Activated CD4-positive, alpha-beta memory T cell treated with anti-CD3 and anti-CD28 coated beads for 36 hours (primary cell): ENCODE data around the gene PACSIN3. TPM values are rescaled to one million over a fixed set of nuclear protein-coding genes. Genes with fewer than 3 reads are reported as not detected.
A peak's percentile ranks its signal among the peaks of the same experiment; 100 is the strongest.

Experiments used
- CTCF ChIA-PET: fragments of 350-600 bp; sonication (Branson Sonifier 250); formaldehyde crosslinking; loops from one replicate; lab custom pipeline; 2021; ENCODE audit warnings: antibody characterized with exemption, inconsistent platforms; lab: Charles Lee
- POLR2A ChIA-PET: fragments of 350-600 bp; sonication (Branson Sonifier 250); formaldehyde crosslinking; loops from one replicate; lab custom pipeline; 2021; ENCODE audit warnings: antibody characterized with exemption; lab: Charles Lee
- DNase-seq: peaks from one replicate; pipeline ENCODE4 v3.0.0-alpha.2; 2020
- H3K27ac Mint-ChIP-seq: one replicate; pipeline ENCODE4 v1.8.0; 2021; ENCODE audit warnings: mixed read lengths
- H3K27me3 Mint-ChIP-seq: one replicate; pipeline ENCODE4 v1.8.0; 2021; ENCODE audit warnings: mixed read lengths
- H3K36me3 Mint-ChIP-seq: one replicate; pipeline ENCODE4 v1.8.0; 2021; ENCODE audit warnings: mixed read lengths
- H3K4me1 Mint-ChIP-seq: one replicate; pipeline ENCODE4 v1.8.0; 2021; ENCODE audit warnings: low read depth, mixed read lengths
- H3K4me3 Mint-ChIP-seq: one replicate; pipeline ENCODE4 v1.8.0; 2021; ENCODE audit warnings: mild to moderate bottlenecking, mixed read lengths
- H3K9me3 Mint-ChIP-seq: one replicate; pipeline ENCODE4 v1.8.0; 2021; ENCODE audit warnings: mixed read lengths
- intact Hi-C: fragments of 100-400 bp; cut with micrococcal nuclease; formaldehyde crosslinking; loops from one replicate; pipeline ENCODE4 v1.15.1; 2023
- total RNA-seq, 2 experiments: library from RNA; stranded (reverse); gene quantifications; one replicate each; pipeline ENCODE4 v1.2.3, GENCODE V29; 2021

The PACSIN3 gene
- total RNA-seq: 1 to 10 TPM; 5.3 to 6.0 TPM

- H3K36me3 Mint-ChIP-seq: no peaks in the 10 kb centered on the region
- no peak within 1 kb of the TSS for H3K27ac Mint-ChIP-seq
- peak within 1 kb of the TSS; percentile 68 for H3K4me3 Mint-ChIP-seq
- CTCF ChIA-PET: interaction anchor here (0.7 to 2.1 kb wide), 2 partner anchors 9 to 28 kb away, joined by 3 to 11 read pairs; partner anchors contain the start of gene ARFGAP2
- POLR2A ChIA-PET: interaction anchor here (1.2 to 1.7 kb wide), 2 partner anchors 29 to 63 kb away, joined by 3 to 12 read pairs; partner anchors contain the start of genes ACP2 and DDB2
- peaks cover 9% of the 10 kb centered on the region for H3K4me1 Mint-ChIP-seq
- intact Hi-C loops: loop anchor here (2.0 kb wide), 1 partner anchor 29 kb away; the partner anchor contains the start of gene DDB2
- no peaks in the 10 kb centered on the region for H3K9me3 Mint-ChIP-seq
- DNase-seq: peak; percentile 52
- H3K27me3 Mint-ChIP-seq: peaks cover 23% of the 10 kb centered on the region
These were observed at the start of gene PACSIN3 for GRCh38 chr11:47186076-47186699. TSS of gene PACSIN3 (minus strand) at chr11:47186434. CDS start at chr11:47182727, 3,707 bp downstream.

- Mint-ChIP-seq H3K36me3 (peaks cover 62% of the 10 kb centered on the region), H3K9me3 (no peaks in the 10 kb centered on the region), H3K4me1 (peaks cover 27% of the 10 kb centered on the region), H3K27me3 (no peaks in the 10 kb centered on the region), H3K27ac (peak overlapping the region; percentile 82), H3K4me3 (peak overlapping the region; percentile 30)
- POLR2A ChIA-PET: interaction anchor here (1.0 to 2.3 kb wide), 6 partner anchors 10 to 20 kb away, joined by 3 to 18 read pairs (median 5); partner anchors contain the start of genes ACP2 and DDB2
- CTCF ChIA-PET: interaction anchor here (0.6 to 3.0 kb wide), 6 partner anchors 13 to 271 kb away, joined by 3 to 9 read pairs (median 4); partner anchors contain the start of gene ACP2
- no peak for DNase-seq
- intact Hi-C loops: no loop called here
These were observed 48.9 kb upstream of the PACSIN3 start for GRCh38 chr11:47235163-47235562.

GRCh38 chr11:47234669-47235100 is 48.5 kb upstream of the PACSIN3 start:
- H3K36me3 Mint-ChIP-seq: peaks cover 57% of the 10 kb centered on the region
- H3K4me1 Mint-ChIP-seq: peaks cover 27% of the 10 kb centered on the region
- ChIA-PET POLR2A (interaction anchor here (1.0 to 2.3 kb wide), 6 partner anchors 10 to 20 kb away, joined by 3 to 18 read pairs (median 5); partner anchors contain the start of genes ACP2 and DDB2), CTCF (interaction anchor here (0.9 to 3.0 kb wide), 6 partner anchors 13 to 219 kb away, joined by 3 to 9 read pairs (median 5); partner anchors contain the start of gene ACP2)
- peak overlapping the region; percentile 82 for H3K27ac Mint-ChIP-seq
- H3K4me3 Mint-ChIP-seq: peak overlapping the region; percentile 30
- H3K27me3 Mint-ChIP-seq: no peaks in the 10 kb centered on the region
- H3K9me3 Mint-ChIP-seq: no peaks in the 10 kb centered on the region
- intact Hi-C loops: no loop called here
- peak; percentile 63 for DNase-seq

- H3K4me1 Mint-ChIP-seq: peaks cover 27% of the 10 kb centered on the region
- H3K27me3 Mint-ChIP-seq: no peaks in the 10 kb centered on the region
- intact Hi-C loops: no loop called here
- ChIA-PET CTCF (interaction anchor here (0.8 to 3.0 kb wide), 7 partner anchors 14 to 220 kb away, joined by 3 to 9 read pairs (median 5); partner anchors contain the start of gene ACP2), POLR2A (interaction anchor here (1.0 to 2.3 kb wide), 7 partner anchors 13 to 26 kb away, joined by 4 to 18 read pairs (median 5); partner anchors contain the start of genes ACP2 and DDB2)
- peaks cover 56% of the 10 kb centered on the region for H3K36me3 Mint-ChIP-seq
- peak; percentile 30 for DNase-seq
- peak overlapping the region; percentile 30 for H3K4me3 Mint-ChIP-seq
- H3K27ac Mint-ChIP-seq: peak overlapping the region; percentile 82
- no peaks in the 10 kb centered on the region for H3K9me3 Mint-ChIP-seq
These were observed 47.9 kb upstream of the PACSIN3 start for GRCh38 chr11:47233989-47234668.

GRCh38 chr11:47233051-47233450 is 46.8 kb upstream of the PACSIN3 start:
- CTCF ChIA-PET: interaction anchor here (1.6 to 3.0 kb wide), 2 partner anchors 15 to 17 kb away, joined by 5 to 9 read pairs; partner anchors contain the start of gene ACP2
- POLR2A ChIA-PET: interaction anchor here (0.8 to 2.0 kb wide), 3 partner anchors 16 to 19 kb away, joined by 3 to 8 read pairs (median 5); partner anchors contain the start of gene DDB2
- no peak overlapping the region for H3K27ac Mint-ChIP-seq
- peaks cover 27% of the 10 kb centered on the region for H3K4me1 Mint-ChIP-seq
- intact Hi-C loops: no loop called here
- H3K36me3 Mint-ChIP-seq: peaks cover 54% of the 10 kb centered on the region
- no peak overlapping the region for H3K4me3 Mint-ChIP-seq
- no peaks in the 10 kb centered on the region for H3K27me3 Mint-ChIP-seq
- no peak for DNase-seq
- H3K9me3 Mint-ChIP-seq: no peaks in the 10 kb centered on the region

DNA sequence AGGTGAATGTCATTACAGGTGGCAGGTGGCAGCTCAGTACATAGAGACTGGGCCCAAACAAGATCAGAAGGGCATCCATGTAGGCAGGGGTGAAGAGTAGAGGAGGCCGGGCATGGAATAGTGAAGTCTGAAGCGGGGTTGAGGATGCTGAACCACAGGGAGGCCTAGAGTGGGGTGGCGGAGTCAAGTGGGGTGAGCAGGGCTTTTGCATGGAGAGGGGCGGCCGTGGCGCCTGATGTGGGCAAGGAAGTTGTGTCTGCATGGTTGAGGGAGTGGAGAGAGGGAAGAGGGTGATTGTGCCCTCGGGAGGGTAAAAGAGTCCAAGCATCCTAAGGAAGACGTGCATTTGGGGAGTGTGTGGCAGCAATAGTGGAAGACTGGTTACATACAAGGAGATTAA is 42.9 kb upstream of the PACSIN3 start:
- ChIA-PET CTCF (no interaction called here), POLR2A (no interaction called here)
- peaks cover 48% of the 10 kb centered on the region for H3K36me3 Mint-ChIP-seq
- intact Hi-C loops: no loop called here
- no peaks in the 10 kb centered on the region for H3K9me3 Mint-ChIP-seq
- DNase-seq: no peak
- H3K4me3 Mint-ChIP-seq: no peak overlapping the region
- peaks cover 28% of the 10 kb centered on the region for H3K4me1 Mint-ChIP-seq
- H3K27me3 Mint-ChIP-seq: no peaks in the 10 kb centered on the region
- H3K27ac Mint-ChIP-seq: no peak overlapping the region

DNA sequence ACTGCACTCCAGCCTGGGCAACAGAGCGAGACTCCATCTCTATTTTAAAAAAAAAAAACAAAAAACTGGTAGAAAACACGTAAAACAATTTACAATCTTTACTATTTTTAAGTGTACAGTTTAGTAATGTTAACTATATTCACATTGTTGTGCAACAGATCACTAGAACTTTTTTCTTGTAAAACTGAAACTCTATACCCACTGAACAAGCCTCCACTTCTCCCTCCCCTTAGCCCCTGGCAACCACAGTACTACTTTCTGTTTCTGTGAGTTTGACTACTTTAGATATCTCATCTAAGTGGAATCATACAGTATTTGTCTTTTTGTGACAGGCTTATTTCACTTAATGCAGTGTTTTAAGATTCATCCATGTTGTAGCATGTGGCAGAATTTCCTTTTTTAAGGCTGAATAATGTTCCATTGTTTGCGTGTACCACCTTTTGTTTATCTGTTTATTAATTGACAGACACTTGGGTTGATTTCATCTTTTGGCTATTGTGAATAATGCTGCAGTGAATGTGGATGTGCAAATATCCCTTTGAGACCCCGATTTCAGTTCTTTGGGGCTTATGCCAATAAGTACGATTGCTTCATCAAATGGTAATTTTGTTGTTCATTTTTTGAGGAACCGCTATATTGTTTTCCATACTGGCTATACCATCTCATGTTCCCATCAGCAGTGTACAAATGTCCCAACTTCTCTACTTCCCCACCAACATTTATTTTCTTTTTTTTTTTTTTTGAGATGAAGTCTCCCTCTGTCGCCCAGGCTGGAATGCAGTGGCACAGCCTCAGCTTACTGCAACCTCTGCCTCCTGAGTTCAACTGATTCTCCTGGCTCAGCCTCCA is 39.5 kb upstream of the PACSIN3 start:
- ChIA-PET POLR2A (interaction anchor here (0.5 to 1.3 kb wide), 4 partner anchors 9 to 169 kb away, joined by 3 to 7 read pairs (median 3); partner anchors contain the start of gene DDB2), CTCF (no interaction called here)
- Mint-ChIP-seq H3K4me1 (peaks cover 24% of the 10 kb centered on the region), H3K27me3 (no peaks in the 10 kb centered on the region), H3K9me3 (no peaks in the 10 kb centered on the region), H3K4me3 (peak overlapping the region; percentile 7), H3K36me3 (peaks cover 53% of the 10 kb centered on the region), H3K27ac (peak overlapping the region; percentile 44)
- peak; percentile 57 for DNase-seq
- intact Hi-C loops: loop anchor here (1.0 kb wide), 1 partner anchor 9 kb away; no protein-coding TSS in a partner anchor

DNA sequence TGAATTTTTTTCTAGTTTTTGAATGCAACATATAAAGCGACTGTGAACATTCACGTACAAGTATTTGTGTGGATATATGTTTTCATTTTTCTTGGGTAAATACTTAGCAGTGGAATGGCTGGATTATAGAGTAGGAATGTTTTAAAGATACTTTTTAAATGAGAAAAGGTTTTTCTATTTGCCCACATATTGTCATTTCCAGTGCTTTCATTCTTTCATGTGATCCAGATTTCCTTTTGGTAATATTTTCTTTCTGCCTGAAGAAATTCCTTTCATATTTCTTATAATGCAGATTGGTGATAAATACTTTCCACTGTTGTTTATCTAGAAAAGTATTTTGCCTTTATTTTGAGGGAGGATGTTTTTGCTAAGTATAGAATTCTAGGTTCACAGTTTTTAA is 36.5 kb upstream of the PACSIN3 start:
- intact Hi-C loops: no loop called here
- POLR2A ChIA-PET: no interaction called here
- DNase-seq: no peak
- Mint-ChIP-seq H3K4me1 (peaks cover 45% of the 10 kb centered on the region), H3K27ac (no peak overlapping the region), H3K27me3 (no peaks in the 10 kb centered on the region), H3K4me3 (no peak overlapping the region), H3K9me3 (no peaks in the 10 kb centered on the region), H3K36me3 (peaks cover 56% of the 10 kb centered on the region)
- CTCF ChIA-PET: no interaction called here

GRCh38 chr11:47220401-47220821 is 34.2 kb upstream of the PACSIN3 start:
- H3K36me3 Mint-ChIP-seq: peaks cover 59% of the 10 kb centered on the region
- peak overlapping the region; percentile 52 for H3K27ac Mint-ChIP-seq
- no peaks in the 10 kb centered on the region for H3K9me3 Mint-ChIP-seq
- H3K4me3 Mint-ChIP-seq: no peak overlapping the region
- intact Hi-C loops: no loop called here
- H3K4me1 Mint-ChIP-seq: peaks cover 44% of the 10 kb centered on the region
- DNase-seq: no peak
- no peaks in the 10 kb centered on the region for H3K27me3 Mint-ChIP-seq
- ChIA-PET CTCF (interaction anchor here (2.6 kb wide), 1 partner anchor 42 kb away, joined by 10 read pairs; no protein-coding TSS in a partner anchor), POLR2A (interaction anchor here (0.6 to 1.4 kb wide), 2 partner anchors 14 to 83 kb away, joined by 3 to 4 read pairs; no protein-coding TSS in a partner anchor)

DNA sequence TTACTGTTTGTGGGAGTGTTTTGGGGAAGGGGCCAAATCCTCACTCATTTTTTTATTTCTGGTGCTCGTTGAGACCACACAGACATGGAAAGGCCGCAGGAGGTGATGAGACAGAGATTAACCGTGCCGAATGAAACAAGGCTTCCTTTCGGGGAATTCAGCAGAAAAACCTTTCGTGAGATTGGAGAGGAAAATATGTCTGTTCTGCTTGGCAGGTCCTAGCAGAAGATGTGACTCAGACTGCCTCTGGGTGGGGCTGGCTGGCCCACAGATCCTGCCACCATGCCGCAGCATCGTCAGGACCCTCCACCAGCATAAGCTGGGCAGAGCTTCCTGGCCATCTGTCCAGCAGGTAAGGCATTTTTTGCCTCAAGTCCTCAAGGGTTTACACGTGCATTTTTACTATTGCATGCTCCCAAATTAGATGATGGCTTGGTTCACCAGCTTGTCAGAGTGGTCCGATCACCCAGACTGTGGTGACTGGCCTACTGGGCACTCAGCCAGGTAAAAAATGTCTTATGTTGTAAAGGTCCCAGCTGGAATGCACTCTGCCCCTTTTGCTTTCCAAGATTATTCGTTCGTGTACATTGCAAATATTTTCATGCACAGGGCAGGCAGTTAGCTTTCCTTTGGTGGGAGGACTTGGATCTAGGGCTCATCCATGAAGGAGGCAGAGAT is 30.0 kb upstream of the PACSIN3 start:
- intact Hi-C loops: loop anchor here (1.0 to 10.0 kb wide), 3 partner anchors 9 to 789 kb away; partner anchors contain the start of gene CELF1
- H3K9me3 Mint-ChIP-seq: no peaks in the 10 kb centered on the region
- H3K4me1 Mint-ChIP-seq: peaks cover 37% of the 10 kb centered on the region
- H3K4me3 Mint-ChIP-seq: peak overlapping the region; percentile 97
- H3K36me3 Mint-ChIP-seq: peaks cover 42% of the 10 kb centered on the region
- H3K27ac Mint-ChIP-seq: peak overlapping the region; percentile 99
- CTCF ChIA-PET: interaction anchor here (0.7 to 2.7 kb wide), 9 partner anchors 12 to 211 kb away, joined by 3 to 22 read pairs (median 4); partner anchors contain the start of gene PSMC3
- POLR2A ChIA-PET: interaction anchor here (0.5 to 3.2 kb wide), 10 partner anchors 8 to 171 kb away, joined by 3 to 27 read pairs (median 8); partner anchors contain the start of genes ACP2, ARFGAP2, MADD and PACSIN3
- H3K27me3 Mint-ChIP-seq: no peaks in the 10 kb centered on the region
- DNase-seq: peak; percentile 82
